HL-60 (cell line): ENCODE results near the gene FOXE3.

Source experiments
- DNase-seq, 2 experiments: peaks; one replicate each; pipeline ENCODE4 v3.0.0-alpha.2; 2010 to 2020; ENCODE audit warnings: low read depth in 1 of 2, low spot score in 1 of 2
- H3K27ac ChIP-seq: fragments of 250-450 bp; sonication (Bioruptor Pico); replicated peaks from 2 replicates; pipeline ENCODE4 v1.5.1; 2020; ENCODE audit warnings: mild to moderate bottlenecking, moderate library complexity
- H3K27me3 ChIP-seq: fragments of 250-450 bp; sonication (Bioruptor Pico); 2 replicates; pipeline ENCODE4 v1.5.1; 2021; ENCODE audit warnings: mild to moderate bottlenecking, moderate library complexity; ENCODE audit not compliant: insufficient read depth, poor library complexity, severe bottlenecking
- H3K4me3 ChIP-seq: replicated peaks from 2 replicates; pipeline ENCODE4 v1.5.1; 2011; ENCODE audit warnings: mild to moderate bottlenecking, control low read depth, low read length; ENCODE audit not compliant: insufficient read depth
- CTCF ChIP-seq: IDR thresholded peaks from one replicate; pipeline ENCODE4 v1.5.1; 2011; ENCODE audit warnings: low read length, control low read depth, inconsistent platforms; ENCODE audit not compliant: insufficient read depth
- GABPA ChIP-seq: IDR thresholded peaks from 2 replicates; pipeline ENCODE4 v1.6.1; 2012; ENCODE audit warnings: low read depth
- POLR2AphosphoS5 ChIP-seq: IDR thresholded peaks from 2 replicates; pipeline ENCODE4 v1.6.1; 2012; ENCODE audit warnings: low read depth
- REST ChIP-seq: IDR thresholded peaks from 2 replicates; pipeline ENCODE4 v1.6.1; 2012; ENCODE audit warnings: low read depth; ENCODE audit not compliant: insufficient replicate concordance
- SPI1 ChIP-seq: IDR thresholded peaks from 2 replicates; pipeline ENCODE4 v1.6.1; 2012; ENCODE audit warnings: low read depth, mild to moderate bottlenecking, borderline replicate concordance

Gene FOXE3

GRCh38 chr1:47417170-47418044 lies 1.3 kb downstream of the FOXE3 start:
- TF ChIP-seq CTCF (no peak), GABPA (no peak), POLR2AphosphoS5 (no peak), SPI1 (no peak), REST (no peak)
- DNase-seq: no peak
- no peak overlapping the region for H3K27ac ChIP-seq
- peaks cover 28% of the 10 kb centered on the region for H3K27me3 ChIP-seq
- H3K4me3 ChIP-seq: no peak overlapping the region

GRCh38 chr1:47418122-47418521 lies 2.0 kb downstream of the FOXE3 start:
- H3K27ac ChIP-seq: no peak overlapping the region
- H3K4me3 ChIP-seq: no peak overlapping the region
- peaks cover 28% of the 10 kb centered on the region for H3K27me3 ChIP-seq
- DNase-seq: no peak
- no peak for TF ChIP-seq REST

GRCh38 chr1:47418681-47419325 lies 2.7 kb downstream of the FOXE3 start:
- no peak overlapping the region for H3K27ac ChIP-seq
- peaks cover 28% of the 10 kb centered on the region for H3K27me3 ChIP-seq
- DNase-seq: no peak
- no peak overlapping the region for H3K4me3 ChIP-seq
- TF ChIP-seq CTCF (no peak), REST (peak; percentile 29)
